Upper lobe of left lung (tissue), 4 donors: ENCODE measurements around the gene DKK2.

Experiments
- EP300 ChIP-seq, 4 donors: sonication (generic); formaldehyde crosslinking; IDR thresholded peaks; one replicate each; pipeline ENCODE4 v1.5.1; 2017; ENCODE audit warnings: antibody characterized with exemption in 4 of 4, control low read depth in 2 of 4
- POLR2A ChIP-seq, 4 donors: fragments of 450-650 bp; IDR thresholded peaks; one replicate each; pipeline ENCODE4 v1.5.1; 2016 to 2017; ENCODE audit warnings: antibody characterized with exemption in 4 of 4, mild to moderate bottlenecking in 2 of 4
- TF ChIP-seq, protein P1 (sequence below), 6 experiments: fragments of 450-650 bp in 4 of 6; fragments of 200-600 bp in 2 of 6; sonication (generic) in 2 of 6; IDR thresholded peaks; one replicate each; pipeline ENCODE4 v1.5.1; 2016 to 2019; ENCODE audit warnings: antibody characterized with exemption in 6 of 6

DNA sequence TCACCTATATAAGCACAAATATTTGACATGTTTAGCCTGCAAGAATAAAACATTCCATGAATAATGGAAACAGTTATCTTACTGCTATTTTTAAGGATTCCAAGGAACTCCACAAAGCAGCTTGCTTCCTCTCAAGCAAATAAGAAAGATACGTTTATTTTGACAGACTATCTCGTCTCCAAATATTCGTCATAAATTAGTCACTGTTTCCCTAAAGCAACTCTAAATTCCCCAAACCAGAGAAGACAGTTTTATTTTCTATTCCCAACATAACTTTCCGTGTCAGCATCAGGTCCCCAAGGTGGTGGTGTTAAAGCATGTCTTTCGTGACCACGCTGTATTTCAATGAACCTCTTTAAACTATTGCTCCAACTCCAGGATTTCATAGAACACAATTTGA lies 24.3 kb upstream of the DKK2 start:
- no peak for TF ChIP-seq POLR2A (IDR thresholded peaks at IDR 0.05)
- TF ChIP-seq, protein P1, sequence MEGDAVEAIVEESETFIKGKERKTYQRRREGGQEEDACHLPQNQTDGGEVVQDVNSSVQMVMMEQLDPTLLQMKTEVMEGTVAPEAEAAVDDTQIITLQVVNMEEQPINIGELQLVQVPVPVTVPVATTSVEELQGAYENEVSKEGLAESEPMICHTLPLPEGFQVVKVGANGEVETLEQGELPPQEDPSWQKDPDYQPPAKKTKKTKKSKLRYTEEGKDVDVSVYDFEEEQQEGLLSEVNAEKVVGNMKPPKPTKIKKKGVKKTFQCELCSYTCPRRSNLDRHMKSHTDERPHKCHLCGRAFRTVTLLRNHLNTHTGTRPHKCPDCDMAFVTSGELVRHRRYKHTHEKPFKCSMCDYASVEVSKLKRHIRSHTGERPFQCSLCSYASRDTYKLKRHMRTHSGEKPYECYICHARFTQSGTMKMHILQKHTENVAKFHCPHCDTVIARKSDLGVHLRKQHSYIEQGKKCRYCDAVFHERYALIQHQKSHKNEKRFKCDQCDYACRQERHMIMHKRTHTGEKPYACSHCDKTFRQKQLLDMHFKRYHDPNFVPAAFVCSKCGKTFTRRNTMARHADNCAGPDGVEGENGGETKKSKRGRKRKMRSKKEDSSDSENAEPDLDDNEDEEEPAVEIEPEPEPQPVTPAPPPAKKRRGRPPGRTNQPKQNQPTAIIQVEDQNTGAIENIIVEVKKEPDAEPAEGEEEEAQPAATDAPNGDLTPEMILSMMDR (IDR thresholded peaks at IDR 0.05): no peak
- TF ChIP-seq EP300 (IDR thresholded peaks at IDR 0.05): no peak
